Epithelial cell of proximal tubule (primary cell): ENCODE measurements around the gene LRRFIP1. TPM values are rescaled to one million over a fixed set of nuclear protein-coding genes. Genes with fewer than 3 reads are reported as not detected.

Experiments used
- DNase-seq: peaks from one replicate; pipeline ENCODE4 v3.0.0-alpha.2; 2011; ENCODE audit warnings: low read depth
- H3K4me3 ChIP-seq: 2 replicates; pipeline ENCODE4 v1.5.1; 2011; ENCODE audit warnings: low read depth, mild to moderate bottlenecking, low read length
- CTCF ChIP-seq: conservative IDR thresholded peaks from 2 replicates; pipeline ENCODE4 v1.5.1; 2012; ENCODE audit warnings: low read depth, mild to moderate bottlenecking, low read length
- total RNA-seq: library from RNA; depleted of rRNA; stranded (reverse); fragments of >200 nt; gene quantifications from 2 replicates; pipeline ENCODE4 v1.2.3, GENCODE V29; 2015

LRRFIP1 gene
- total RNA-seq, 1 donor from 2014 or later = 69.0 TPM

- no peak for TF ChIP-seq CTCF
- H3K4me3 ChIP-seq = no peak overlapping the region
- DNase-seq = no peak
Observed at GRCh38 chr2:237708491-237708890, 81.1 kb downstream of the LRRFIP1 start.

GRCh38 chr2:237708961-237709360 lies 81.6 kb downstream of the LRRFIP1 start:
- TF ChIP-seq CTCF = no peak
- DNase-seq = no peak
- H3K4me3 ChIP-seq = no peak overlapping the region

GRCh38 chr2:237711458-237712150 lies 84.2 kb downstream of the LRRFIP1 start:
- no peak for DNase-seq
- no peak overlapping the region for H3K4me3 ChIP-seq
- no peak for TF ChIP-seq CTCF

GRCh38 chr2:237712477-237713377 lies 85.3 kb downstream of the LRRFIP1 start:
- DNase-seq = no peak
- no peak for TF ChIP-seq CTCF
- no peak overlapping the region for H3K4me3 ChIP-seq

- no peak for TF ChIP-seq CTCF
- DNase-seq = no peak
Observed at GRCh38 chr2:237714690-237715458, 87.5 kb downstream of the LRRFIP1 start.

GRCh38 chr2:237715459-237715947 lies 88.1 kb downstream of the LRRFIP1 start:
- no peak for DNase-seq
- TF ChIP-seq CTCF = no peak
- peak overlapping the region; percentile 43 for H3K4me3 ChIP-seq

More at GRCh38 chr2:237714690-237715458, 87.5 kb downstream of the LRRFIP1 start:
- H3K4me3 ChIP-seq = peak overlapping the region; percentile 43
